Measurements from ENCODE around the gene FGF19.

FGF19 gene

DNA sequence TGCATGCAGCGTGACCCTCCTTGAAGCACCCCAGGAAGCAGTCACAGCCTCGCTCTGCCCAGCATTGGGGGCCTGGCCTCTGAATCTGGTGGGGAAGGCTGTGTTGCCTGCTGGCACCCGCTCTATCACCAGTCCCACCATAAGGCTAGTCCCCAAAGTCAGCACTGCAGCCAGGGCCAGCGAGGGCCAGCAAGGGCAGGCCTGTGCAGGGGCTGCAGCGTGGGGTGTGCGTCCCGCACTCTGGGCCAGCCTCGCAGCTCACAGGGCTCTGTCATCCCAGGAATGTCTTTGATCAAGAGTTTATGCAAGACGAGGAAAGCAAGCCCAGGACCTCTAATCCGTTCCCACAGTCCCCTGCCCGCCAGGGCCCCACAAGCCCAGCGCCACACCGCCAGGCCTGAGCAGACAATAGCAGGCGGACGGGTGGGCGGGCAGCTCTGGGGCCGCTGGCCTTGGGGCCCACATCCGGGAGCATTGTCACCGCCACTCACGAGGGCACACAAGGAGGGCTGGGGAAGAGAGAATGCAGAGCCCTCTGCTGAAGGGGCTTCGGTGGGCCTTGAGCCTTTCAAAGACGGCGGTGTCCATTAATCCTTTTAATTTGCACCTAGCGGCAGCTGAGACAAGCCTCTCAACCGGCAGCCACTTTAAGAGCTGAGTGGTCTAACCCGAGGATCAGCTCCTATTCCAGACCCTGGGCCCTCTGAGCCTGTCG lies 45.8 kb downstream of the FGF19 start:
- H3K27ac ChIP-seq (ENCODE audit: insufficient read depth in 1 of 2, low read depth in 1 of 2, low read length in 2 of 2, poor library complexity in 1 of 2, severe bottlenecking in 2 of 2): no peak overlapping the region
- no peaks in the 10 kb centered on the region for H3K27me3 ChIP-seq (replicated peaks in 2 of 5; ENCODE audit: control insufficient read depth in 4 of 5, insufficient read depth in 5 of 5, low read length in 4 of 5)
- H3K9me3 ChIP-seq (ENCODE audit: control extremely low read depth in 1 of 5, control insufficient read depth in 4 of 5, insufficient read depth in 2 of 5, low read depth in 1 of 5, low read length in 4 of 5): no peaks in the 10 kb centered on the region
- ChIA-PET CTCF (interaction anchor here (0.9 to 5.2 kb wide), 3 partner anchors 10 to 14 kb away, joined by 3 to 38 read pairs (median 5); no protein-coding TSS in a partner anchor), POLR2A (no interaction called here)
- H3K36me3 ChIP-seq (ENCODE audit: control insufficient read depth in 4 of 4, insufficient read depth in 4 of 4, low read length in 3 of 4): peaks cover 0 to 3% (median 0%) of the 10 kb centered on the region in 4 experiments
- H3K4me3 ChIP-seq (ENCODE audit: control insufficient read depth in 1 of 7, extremely low read depth in 1 of 7, insufficient read depth in 4 of 7, low read depth in 2 of 7, low read length in 6 of 7): no peak overlapping the region
- H3K4me1 ChIP-seq (ENCODE audit: control extremely low read depth in 1 of 4, control insufficient read depth in 4 of 4, insufficient read depth in 4 of 4, low read length in 3 of 4): peaks cover 0 to 14% (median 3%) of the 10 kb centered on the region in 4 experiments
- WGBS (ENCODE audit: insufficient coverage): 92% methylated on average over 26 of the region's 27 CpGs
- no peak for DNase-seq

DNA sequence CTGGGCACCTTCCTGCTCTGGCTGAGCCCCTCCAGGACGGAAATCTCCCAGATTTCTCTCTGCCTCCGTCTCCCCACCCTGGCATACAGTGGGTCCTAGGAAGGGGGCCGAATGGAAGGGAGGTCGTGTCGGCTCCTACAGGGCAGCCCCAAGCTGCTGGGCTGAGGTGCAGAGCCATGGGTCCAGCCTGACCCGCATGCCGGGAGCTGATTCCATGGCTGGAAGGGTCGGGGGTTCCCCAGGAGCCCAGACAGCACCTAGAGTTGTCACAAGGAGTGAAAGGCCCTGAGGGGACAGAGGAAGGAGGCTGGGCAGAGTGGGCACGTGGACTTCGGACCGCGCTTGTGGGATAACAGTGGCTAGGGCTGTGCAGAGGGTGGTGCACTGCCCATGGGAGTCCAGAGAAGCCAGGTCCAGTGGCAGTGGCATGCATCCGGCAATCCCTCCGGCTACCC lies 46.3 kb downstream of the FGF19 start:
- H3K27me3 ChIP-seq (replicated peaks in 2 of 5; ENCODE audit: control insufficient read depth in 4 of 5, insufficient read depth in 5 of 5, low read length in 4 of 5): no peaks in the 10 kb centered on the region
- ChIA-PET POLR2A (no interaction called here), CTCF (interaction anchor here (1.8 kb wide), 1 partner anchor 13 kb away, joined by 14 read pairs; no protein-coding TSS in a partner anchor)
- peaks cover 0 to 11% (median 2%) of the 10 kb centered on the region in 4 experiments for H3K4me1 ChIP-seq (ENCODE audit: control extremely low read depth in 1 of 4, control insufficient read depth in 4 of 4, insufficient read depth in 4 of 4, low read length in 3 of 4)
- 98% methylated on average over 12 of the region's 14 CpGs for WGBS (ENCODE audit: insufficient coverage)
- no peak overlapping the region for H3K27ac ChIP-seq (ENCODE audit: insufficient read depth in 1 of 2, low read depth in 1 of 2, low read length in 2 of 2, poor library complexity in 1 of 2, severe bottlenecking in 2 of 2)
- H3K9me3 ChIP-seq (ENCODE audit: control extremely low read depth in 1 of 5, control insufficient read depth in 4 of 5, insufficient read depth in 2 of 5, low read depth in 1 of 5, low read length in 4 of 5): no peaks in the 10 kb centered on the region
- no peaks in the 10 kb centered on the region for H3K36me3 ChIP-seq (ENCODE audit: control insufficient read depth in 4 of 4, insufficient read depth in 4 of 4, low read length in 3 of 4)
- no peak overlapping the region for H3K4me3 ChIP-seq (ENCODE audit: control insufficient read depth in 1 of 7, extremely low read depth in 1 of 7, insufficient read depth in 4 of 7, low read depth in 2 of 7, low read length in 6 of 7)
- DNase-seq: no peak

DNA sequence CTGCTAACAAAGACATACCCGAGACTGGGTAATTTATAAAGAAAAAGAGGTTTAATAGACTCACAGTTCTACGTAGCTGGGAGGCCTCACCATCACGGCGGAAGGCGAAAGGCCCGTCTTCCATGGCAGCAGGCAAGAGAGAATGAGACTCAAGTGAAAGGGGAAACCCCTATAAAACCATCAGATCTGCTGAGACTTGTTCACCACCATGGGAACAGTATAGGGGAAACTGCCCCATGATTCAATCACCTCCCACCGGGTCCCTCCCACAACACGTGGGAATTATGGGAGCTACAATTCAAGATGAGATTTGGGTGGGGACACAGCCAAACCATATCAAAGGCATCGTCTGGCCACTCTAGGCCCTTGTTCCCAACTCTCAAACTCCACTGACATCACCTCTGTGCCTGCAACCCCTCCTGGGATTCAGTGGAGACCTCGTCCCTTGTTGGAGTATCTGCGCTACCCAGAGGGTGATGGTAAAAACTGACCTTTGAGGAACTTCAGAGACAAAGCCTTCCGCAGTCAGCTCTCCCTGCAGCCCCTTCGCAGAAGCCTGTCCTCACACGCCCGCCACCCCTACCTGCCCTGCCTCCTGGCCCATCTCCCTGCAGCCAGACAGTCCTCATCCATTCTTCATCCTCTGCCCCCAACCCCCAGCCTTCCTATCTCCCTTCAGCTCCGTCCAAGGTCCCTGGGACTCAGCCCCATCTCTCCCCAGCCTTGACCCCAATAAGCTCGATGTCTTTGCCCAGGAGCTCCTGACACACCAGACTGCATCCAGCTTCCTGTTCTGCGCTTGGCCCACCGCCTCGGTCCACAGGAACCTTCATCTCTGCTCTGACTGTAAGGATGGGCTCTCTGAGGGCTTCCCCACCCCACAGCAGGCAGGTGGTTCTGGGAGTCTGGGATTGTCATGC lies 47.0 kb downstream of the FGF19 start:
- CTCF ChIA-PET: interaction anchor here (1.5 to 1.8 kb wide), 3 partner anchors 12 to 551 kb away, joined by 3 to 14 read pairs (median 3); no protein-coding TSS in a partner anchor

DNA sequence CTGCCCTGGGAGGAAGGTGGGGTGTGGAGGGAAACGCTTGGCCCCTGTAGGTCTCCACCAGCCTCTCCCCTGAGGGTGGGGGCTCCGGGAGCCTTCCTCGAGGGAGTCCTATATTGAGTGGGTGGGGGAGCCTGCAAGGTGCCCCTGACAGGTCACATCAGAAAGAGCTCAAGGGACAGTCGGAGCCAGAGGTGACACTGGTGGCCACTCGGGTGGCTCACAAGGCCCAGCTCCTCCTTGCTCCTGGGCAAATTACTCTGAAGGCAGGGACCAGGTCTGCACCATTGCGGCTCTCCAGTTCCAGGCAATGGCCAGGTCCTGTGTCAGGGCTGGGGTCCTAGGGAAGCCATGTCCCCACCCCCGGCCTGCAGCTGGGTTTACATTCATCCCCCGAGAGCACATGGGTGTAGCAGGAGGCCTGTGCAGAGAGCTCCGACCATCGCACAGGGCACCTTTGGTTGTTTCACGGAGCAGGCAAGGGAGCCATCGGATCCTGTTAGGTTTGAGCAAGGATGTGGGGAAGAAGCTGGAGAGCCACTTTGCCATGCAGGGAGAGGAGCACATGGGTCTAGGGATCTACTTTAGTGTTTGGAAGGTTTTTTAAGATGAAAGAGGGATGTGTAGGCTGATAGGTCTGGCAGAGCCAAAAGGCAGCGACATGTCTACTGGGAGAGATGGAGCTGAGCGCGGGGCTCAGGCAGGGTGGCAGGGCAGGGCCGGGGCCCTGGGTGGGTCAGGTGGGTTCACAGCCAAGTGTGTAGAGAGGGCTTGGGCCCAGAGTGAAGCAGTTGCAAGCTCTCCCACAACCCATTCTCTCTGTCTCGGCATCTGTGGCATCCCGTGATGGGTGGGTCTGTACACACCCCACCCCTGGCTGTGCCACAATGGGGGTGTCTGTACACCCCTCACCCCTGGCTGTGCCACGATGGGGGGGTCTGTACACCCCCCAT lies 48.1 kb downstream of the FGF19 start:
- no peak for DNase-seq
- Histone ChIP-seq H3K9me3 (ENCODE audit: control extremely low read depth in 1 of 5, control insufficient read depth in 4 of 5, insufficient read depth in 2 of 5, low read depth in 1 of 5, low read length in 4 of 5) (no peaks in the 10 kb centered on the region), H3K27me3 (replicated peaks in 2 of 5; ENCODE audit: control insufficient read depth in 4 of 5, insufficient read depth in 5 of 5, low read length in 4 of 5) (no peaks in the 10 kb centered on the region), H3K27ac (ENCODE audit: insufficient read depth in 1 of 2, low read depth in 1 of 2, low read length in 2 of 2, poor library complexity in 1 of 2, severe bottlenecking in 2 of 2) (no peak overlapping the region), H3K36me3 (ENCODE audit: control insufficient read depth in 4 of 4, insufficient read depth in 4 of 4, low read length in 3 of 4) (no peaks in the 10 kb centered on the region), H3K4me3 (ENCODE audit: control insufficient read depth in 1 of 7, extremely low read depth in 1 of 7, insufficient read depth in 4 of 7, low read depth in 2 of 7, low read length in 6 of 7) (no peak overlapping the region), H3K4me1 (ENCODE audit: control extremely low read depth in 1 of 4, control insufficient read depth in 4 of 4, insufficient read depth in 4 of 4, low read length in 3 of 4) (no peaks in the 10 kb centered on the region)
- WGBS (ENCODE audit: insufficient coverage): 98% methylated on average over 19 of the region's 19 CpGs
- ChIA-PET POLR2A (no interaction called here), CTCF (interaction anchor here (1.2 to 1.8 kb wide), 5 partner anchors 11 to 556 kb away, joined by 3 to 14 read pairs (median 3); no protein-coding TSS in a partner anchor)

More for the DNA sequence above, 47.0 kb downstream of the FGF19 start:
- no peak overlapping the region for H3K4me3 ChIP-seq (ENCODE audit: control insufficient read depth in 1 of 7, extremely low read depth in 1 of 7, insufficient read depth in 4 of 7, low read depth in 2 of 7, low read length in 6 of 7)
- no peak overlapping the region for H3K27ac ChIP-seq (ENCODE audit: insufficient read depth in 1 of 2, low read depth in 1 of 2, low read length in 2 of 2, poor library complexity in 1 of 2, severe bottlenecking in 2 of 2)
- no peaks in the 10 kb centered on the region for H3K9me3 ChIP-seq (ENCODE audit: control extremely low read depth in 1 of 5, control insufficient read depth in 4 of 5, insufficient read depth in 2 of 5, low read depth in 1 of 5, low read length in 4 of 5)
- peaks cover 0 to 4% (median 0%) of the 10 kb centered on the region in 4 experiments for H3K4me1 ChIP-seq (ENCODE audit: control extremely low read depth in 1 of 4, control insufficient read depth in 4 of 4, insufficient read depth in 4 of 4, low read length in 3 of 4)
- H3K36me3 ChIP-seq (ENCODE audit: control insufficient read depth in 4 of 4, insufficient read depth in 4 of 4, low read length in 3 of 4): no peaks in the 10 kb centered on the region
- 94% methylated on average over 19 of the region's 20 CpGs for WGBS (ENCODE audit: insufficient coverage)
- no peak for DNase-seq
- H3K27me3 ChIP-seq (replicated peaks in 2 of 5; ENCODE audit: control insufficient read depth in 4 of 5, insufficient read depth in 5 of 5, low read length in 4 of 5): no peaks in the 10 kb centered on the region
- POLR2A ChIA-PET: no interaction called here

DNA sequence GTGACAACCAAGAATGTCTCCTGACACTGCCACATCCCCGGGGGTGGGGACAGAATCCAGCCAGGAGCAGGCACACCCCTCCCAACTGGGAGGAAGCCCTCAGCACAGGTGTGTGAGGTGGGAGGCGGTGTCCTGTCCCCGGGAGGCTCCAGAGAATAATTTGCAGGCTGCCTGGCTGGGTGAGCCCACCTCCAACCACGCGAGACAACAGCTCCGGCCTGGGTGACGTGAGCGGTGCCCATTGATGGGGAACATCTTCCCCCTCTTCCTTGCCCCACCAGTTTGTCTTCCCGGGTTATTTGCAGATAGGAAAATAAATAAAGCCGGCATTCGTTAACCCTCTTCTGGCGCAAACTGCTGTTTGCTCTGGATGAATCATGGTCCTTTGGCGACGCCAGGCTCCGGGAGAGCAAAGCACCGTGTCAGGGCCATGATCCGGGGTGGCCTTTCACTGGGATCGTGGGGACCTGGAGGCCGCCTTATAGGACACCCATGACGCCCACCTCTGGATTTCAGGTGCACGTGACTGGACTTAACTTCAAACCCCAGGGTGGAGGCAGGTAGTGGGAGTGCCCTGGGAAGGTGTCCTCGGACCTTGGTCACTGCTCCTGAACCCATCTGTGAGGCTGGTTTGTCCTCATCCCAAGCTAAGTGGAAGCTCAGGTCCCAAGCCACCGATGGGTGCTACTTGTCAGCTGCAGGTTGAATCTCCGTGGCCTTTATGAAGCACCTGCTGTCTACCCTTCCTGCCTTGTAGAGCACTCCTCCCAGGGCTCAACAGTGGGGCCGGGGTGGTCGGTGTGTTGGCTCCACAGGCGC lies 49.0 kb downstream of the FGF19 start:
- Histone ChIP-seq H3K4me3 (ENCODE audit: control insufficient read depth in 1 of 7, extremely low read depth in 1 of 7, insufficient read depth in 4 of 7, low read depth in 2 of 7, low read length in 6 of 7) (no peak overlapping the region), H3K4me1 (ENCODE audit: control extremely low read depth in 1 of 4, control insufficient read depth in 4 of 4, insufficient read depth in 4 of 4, low read length in 3 of 4) (peaks cover 0 to 5% (median 2%) of the 10 kb centered on the region in 4 experiments), H3K36me3 (ENCODE audit: control insufficient read depth in 4 of 4, insufficient read depth in 4 of 4, low read length in 3 of 4) (no peaks in the 10 kb centered on the region), H3K9me3 (ENCODE audit: control extremely low read depth in 1 of 5, control insufficient read depth in 4 of 5, insufficient read depth in 2 of 5, low read depth in 1 of 5, low read length in 4 of 5) (no peaks in the 10 kb centered on the region), H3K27ac (ENCODE audit: insufficient read depth in 1 of 2, low read depth in 1 of 2, low read length in 2 of 2, poor library complexity in 1 of 2, severe bottlenecking in 2 of 2) (no peak overlapping the region), H3K27me3 (replicated peaks in 2 of 5; ENCODE audit: control insufficient read depth in 4 of 5, insufficient read depth in 5 of 5, low read length in 4 of 5) (no peaks in the 10 kb centered on the region)
- DNase-seq: no peak
- 94% methylated on average over 22 of the region's 27 CpGs for WGBS (ENCODE audit: insufficient coverage)
- ChIA-PET POLR2A (no interaction called here), CTCF (interaction anchor here (1.2 to 1.5 kb wide), 3 partner anchors 12 to 555 kb away, joined by 3 read pairs; no protein-coding TSS in a partner anchor)
